Mucosa of gallbladder (tissue), 1 donor: ENCODE measurements around the gene ADD1. TPM values are rescaled to one million over a fixed set of nuclear protein-coding genes. Genes with fewer than 3 reads are reported as not detected.
A peak's percentile ranks its signal among the peaks of the same experiment; 100 is the strongest.
"Not testable (repeated sequence)": the region's sequence is repeated elsewhere in the genome, so short reads cannot be mapped to it uniquely, and the experiment has no call there.

Source experiments
- DNase-seq: peaks from one replicate; pipeline ENCODE4 v3.0.0-alpha.2; 2020; ENCODE audit warnings: low spot score
- total RNA-seq: library from RNA; stranded (reverse); gene quantifications from one replicate; pipeline ENCODE4 v1.2.1, GENCODE V29; 2021
- donor health status: DM: no; HTN: no; CAD: no.

Gene ADD1
- total RNA-seq, 1 donor from 2014 or later = 346 TPM

DNA sequence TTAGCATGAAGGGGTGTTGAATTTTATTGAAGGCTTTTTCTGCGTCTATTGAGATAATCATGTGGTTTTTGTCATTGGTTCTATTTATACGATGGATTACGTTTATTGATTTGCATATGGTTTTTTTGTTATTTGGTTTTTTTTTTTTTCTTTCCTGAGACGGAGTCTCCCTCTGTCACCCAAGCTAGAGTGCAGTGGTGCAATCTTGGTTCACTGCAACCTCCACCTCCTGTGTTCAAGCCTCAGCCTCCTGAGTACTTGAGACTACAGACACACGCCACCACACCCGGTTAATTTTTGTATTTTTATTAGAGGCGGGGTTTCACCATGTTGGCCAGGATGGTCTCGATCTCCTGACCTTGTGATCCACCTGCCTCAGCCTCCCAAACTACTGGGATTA lies 75.1 kb downstream of the ADD1 start:
- DNase-seq = not testable (repeated sequence)

DNA sequence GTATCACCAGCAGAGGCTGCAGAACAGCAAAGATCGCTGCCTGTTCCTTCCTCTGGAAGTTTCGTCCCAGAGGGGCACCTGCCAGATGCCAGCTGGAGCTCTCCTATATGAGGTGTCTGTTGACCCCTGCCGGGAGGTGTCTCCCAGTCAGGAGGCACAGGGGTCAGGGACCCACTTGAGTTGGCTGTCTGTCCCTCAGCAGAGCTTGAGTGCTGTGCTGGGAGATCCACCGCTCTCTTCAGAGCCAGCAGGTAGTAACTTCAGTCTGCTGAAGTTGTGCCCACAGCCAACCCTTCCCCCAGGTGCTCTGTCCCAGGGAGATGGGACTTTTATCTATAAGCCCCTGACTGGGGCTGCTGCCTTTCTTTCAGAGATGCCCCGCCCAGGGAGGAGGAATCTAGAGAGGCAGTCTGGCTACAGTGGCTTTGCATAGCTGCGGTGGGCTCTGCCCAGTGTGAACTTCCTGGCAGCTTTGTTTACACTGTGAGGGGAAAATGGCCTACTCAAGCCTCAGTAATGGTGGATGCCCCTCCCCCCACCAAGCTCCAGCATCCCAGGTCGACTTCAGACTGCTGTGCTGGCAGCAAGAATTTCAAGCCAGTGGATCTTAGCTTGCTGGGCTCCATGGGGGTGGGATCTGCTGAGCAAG lies 78.9 kb downstream of the ADD1 start:
- DNase-seq = not testable (repeated sequence)

- no peak for DNase-seq
These were observed 79.5 kb downstream of the ADD1 start for GRCh38 chr4:2923141-2923551.

GRCh38 chr4:2923668-2924173 lies 80.1 kb downstream of the ADD1 start:
- DNase-seq = no peak

- DNase-seq = no peak
These were observed 80.6 kb downstream of the ADD1 start for GRCh38 chr4:2924286-2924685.

GRCh38 chr4:2924765-2925301 lies 81.2 kb downstream of the ADD1 start:
- DNase-seq = no peak

DNA sequence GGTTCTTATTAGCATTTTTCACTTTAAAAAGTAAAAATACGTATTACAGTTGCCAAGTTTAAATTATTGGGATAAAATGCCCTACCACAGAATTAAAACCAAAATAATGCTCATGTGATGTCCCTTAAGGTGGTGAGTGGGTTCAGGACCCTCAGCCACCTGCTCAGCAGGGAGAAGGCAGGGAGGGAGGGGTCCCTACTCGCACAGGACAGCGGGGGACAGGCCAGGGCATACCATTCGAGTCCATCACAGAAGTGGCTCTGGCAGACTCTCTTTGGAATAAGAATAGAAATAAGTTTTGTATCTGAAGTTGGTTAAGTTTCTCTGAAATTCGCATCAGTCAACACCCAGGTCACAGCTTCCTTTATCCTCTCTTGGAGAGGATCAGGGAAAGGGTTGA lies 81.9 kb downstream of the ADD1 start:
- DNase-seq = no peak

GRCh38 chr4:2925931-2926860 lies 82.6 kb downstream of the ADD1 start:
- no peak for DNase-seq

GRCh38 chr4:2927016-2927695 lies 83.5 kb downstream of the ADD1 start:
- DNase-seq = no peak

DNA sequence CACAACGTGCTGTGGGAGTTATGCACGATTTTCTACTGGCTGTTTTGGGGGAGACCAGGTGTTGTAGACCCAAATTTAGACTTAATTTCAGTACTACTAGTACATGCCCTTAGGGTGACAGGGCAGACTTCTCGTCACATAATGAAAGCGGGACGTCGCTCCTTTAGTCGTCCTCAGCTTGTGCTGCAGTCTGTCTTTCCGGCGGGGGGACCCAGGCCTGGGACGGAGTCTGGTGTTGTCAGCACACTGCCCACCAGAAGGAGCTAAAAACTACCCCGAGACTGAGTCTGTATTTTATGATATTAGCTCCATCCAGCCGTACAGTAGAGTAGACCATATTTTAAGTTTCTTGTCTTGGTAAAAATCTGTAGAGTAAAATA lies 84.0 kb downstream of the ADD1 start:
- no peak for DNase-seq

DNA sequence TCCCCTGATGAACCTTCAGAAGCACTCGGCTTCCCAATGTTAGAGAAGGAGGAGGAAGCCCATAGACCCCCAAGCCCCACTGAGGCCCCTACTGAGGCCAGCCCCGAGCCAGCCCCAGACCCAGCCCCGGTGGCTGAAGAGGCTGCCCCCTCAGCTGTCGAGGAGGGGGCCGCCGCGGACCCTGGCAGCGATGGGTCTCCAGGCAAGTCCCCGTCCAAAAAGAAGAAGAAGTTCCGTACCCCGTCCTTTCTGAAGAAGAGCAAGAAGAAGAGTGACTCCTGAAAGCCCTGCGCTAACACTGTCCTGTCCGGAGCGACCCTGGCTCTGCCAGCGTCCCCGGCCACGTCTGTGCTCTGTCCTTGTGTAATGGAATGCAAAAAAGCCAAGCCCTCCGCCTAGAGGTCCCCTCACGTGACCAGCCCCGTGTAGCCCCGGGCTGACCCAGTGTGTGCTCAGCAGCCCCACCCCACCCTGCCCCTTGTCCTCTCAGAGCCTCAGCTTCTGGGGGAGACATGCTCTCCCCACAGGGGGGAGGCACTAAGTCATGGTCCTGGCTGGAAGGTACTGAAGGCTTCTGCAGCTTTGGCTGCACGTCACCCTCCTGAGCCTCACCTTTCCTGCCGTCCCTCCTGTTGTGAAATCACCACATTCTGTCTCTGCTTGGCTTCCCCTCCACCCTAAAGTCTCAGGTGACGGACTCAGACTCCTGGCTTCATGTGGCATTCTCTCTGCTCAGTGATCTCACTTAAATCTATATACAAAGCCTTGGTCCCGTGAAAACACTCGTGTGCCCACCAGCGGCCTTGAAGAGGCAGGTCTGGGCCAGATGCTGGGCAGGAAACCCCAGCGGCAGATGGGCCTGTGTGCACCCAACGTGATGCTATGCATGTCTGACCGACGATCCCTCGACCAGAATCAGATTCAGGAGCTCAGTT lies 84.9 kb downstream of the ADD1 start:
- no peak for DNase-seq

DNA sequence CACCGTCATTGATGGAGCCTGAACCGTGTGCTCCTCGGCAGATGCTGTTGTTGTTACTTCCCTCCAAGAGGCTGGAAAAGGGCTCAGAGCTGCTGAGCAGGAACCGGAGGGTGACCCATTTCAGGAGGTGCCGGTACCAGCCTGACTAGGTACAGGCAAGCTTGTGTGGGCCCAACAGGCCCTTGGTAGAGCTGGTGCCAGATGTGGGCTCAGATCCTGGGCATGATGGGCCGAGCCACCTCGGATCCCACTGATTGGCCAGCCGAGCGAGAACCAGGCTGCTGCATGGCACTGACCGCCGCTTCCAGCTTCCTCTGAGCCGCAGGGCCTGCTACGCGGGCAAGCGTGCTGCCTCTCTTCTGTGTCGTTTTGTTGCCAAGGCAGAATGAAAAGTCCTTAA lies 85.8 kb downstream of the ADD1 start:
- no peak for DNase-seq

DNA sequence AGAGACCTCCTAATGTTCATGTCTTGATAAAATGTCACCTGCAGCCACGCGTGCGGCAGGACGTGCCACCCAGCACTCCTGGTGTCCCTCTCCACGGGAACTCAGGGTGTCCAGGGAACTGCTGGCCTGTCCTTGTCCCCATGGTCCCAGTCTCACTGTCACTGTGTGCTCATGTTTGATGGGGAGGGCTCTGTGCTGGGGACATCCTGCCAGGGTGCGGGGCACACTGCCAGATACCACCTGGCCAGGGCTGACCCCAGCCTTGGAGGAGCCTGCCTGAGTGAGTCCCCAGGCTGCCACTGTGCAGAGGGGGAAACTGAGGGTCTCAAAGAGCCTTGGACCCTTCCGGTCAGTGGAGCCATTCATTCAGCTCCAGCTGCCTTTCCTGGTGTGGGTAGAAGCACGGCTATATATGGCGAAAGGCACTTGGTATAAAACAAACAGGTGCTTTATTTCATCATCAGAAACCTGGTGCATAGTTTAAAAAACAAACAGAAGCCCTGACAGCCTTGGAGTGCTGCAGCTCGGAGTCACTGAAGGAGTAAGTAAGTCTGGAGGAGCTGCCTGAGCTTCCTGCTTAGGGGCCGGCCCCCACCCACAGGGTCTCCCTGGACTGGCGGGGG lies 86.6 kb downstream of the ADD1 start:
- DNase-seq = no peak

DNA sequence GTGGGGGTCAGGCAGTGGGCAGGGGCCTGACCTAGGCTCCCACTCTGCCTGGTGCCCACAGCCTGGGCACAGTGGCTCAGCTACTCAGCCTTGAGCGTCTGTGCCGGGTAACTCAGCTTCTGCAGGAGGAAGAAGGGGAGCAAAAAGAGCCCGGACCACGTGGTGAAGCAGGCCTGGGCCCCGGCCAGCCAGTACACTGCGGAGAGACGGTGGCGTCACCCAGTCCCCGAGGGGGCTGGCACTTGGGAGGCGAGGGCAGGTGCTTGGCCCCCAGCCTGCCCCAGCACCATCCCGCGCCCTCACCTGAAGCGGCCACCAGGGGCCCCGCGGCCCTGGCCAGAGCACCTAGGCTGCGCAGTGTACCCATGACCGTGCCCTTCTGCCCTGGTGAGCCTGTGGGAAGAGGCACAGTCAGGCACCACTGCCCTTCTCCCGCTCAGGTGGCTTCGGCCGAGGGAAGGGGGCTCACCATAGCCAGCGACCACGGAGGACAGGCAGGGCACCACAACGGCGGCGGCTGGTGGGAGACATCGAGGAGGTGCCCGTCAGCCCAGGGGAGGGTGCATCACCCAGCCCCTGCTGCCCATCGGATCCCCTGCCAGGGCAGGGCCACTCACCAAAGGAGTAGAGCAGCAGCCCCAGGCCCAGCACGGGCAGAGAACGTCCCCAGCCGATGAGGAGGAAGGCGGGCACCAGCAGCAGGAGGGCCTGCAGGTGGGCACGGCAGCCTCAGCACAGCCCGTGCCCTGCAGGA lies 87.3 kb downstream of the ADD1 start:
- peak; percentile 47 for DNase-seq

GRCh38 chr4:2931512-2932301 lies 88.1 kb downstream of the ADD1 start:
- DNase-seq = peak; percentile 52

GRCh38 chr4:2932321-2932950 lies 88.8 kb downstream of the ADD1 start:
- DNase-seq = no peak

DNA sequence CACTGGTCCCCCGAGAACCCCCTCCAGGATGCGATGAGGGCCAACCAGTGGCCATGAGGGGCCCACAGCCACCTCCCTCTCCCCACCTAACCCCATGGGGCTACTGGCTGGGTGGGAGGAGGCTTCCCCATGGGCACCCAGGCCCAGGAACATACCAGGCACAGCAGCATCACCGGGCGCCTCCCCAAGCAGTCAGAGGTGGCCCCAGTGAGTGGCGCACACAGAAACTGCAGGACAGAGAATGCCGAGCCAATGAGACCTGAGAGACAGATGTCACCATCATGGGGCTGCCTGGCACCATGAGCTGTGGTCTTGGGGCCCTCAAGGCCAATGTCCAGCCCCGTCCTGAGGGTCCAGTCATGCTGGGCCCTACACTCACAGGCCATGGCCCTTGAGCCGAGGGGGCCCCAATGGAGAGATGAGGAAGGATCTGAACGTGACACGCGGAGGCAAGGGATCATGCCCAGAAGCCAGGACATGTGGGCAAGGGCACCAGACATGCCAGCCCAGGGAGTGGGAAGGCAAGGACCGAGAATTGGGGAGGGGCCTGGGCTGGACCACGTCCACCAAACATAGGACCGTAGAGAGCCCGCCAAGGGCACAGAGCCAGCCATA lies 89.4 kb downstream of the ADD1 start:
- DNase-seq = no peak

- no peak for DNase-seq
These were observed 90.0 kb downstream of the ADD1 start for GRCh38 chr4:2933566-2934076.
